GM04503 (cell line): ENCODE measurements around the gene GLYATL1.
"Not testable (repeated sequence)": the region's sequence is repeated elsewhere in the genome, so short reads cannot be mapped to it uniquely, and the experiment has no call there.

Source experiments
- DNase-seq: peaks from one replicate; pipeline ENCODE4 v3.0.0-alpha.2; 2012; ENCODE audit warnings: low read depth

GLYATL1 gene

GRCh38 chr11:58998480-58999290 lies 59.4 kb downstream of the GLYATL1 start:
- DNase-seq = no peak

- DNase-seq = no peak
Measured at GRCh38 chr11:58999291-58999680, 60.0 kb downstream of the GLYATL1 start.

- DNase-seq = no peak
Measured at GRCh38 chr11:59000003-59000402, 60.7 kb downstream of the GLYATL1 start.

GRCh38 chr11:59002006-59002405 lies 62.7 kb downstream of the GLYATL1 start:
- DNase-seq = not testable (repeated sequence)
